HG03575 (cell line): ENCODE results near the gene ZCCHC17.

Experiments used
- ATAC-seq: cut with Tn5 transposase; IDR thresholded peaks from one replicate; pipeline ENCODE4 v1.9.1; 2021; ENCODE audit not compliant: unreplicated experiment, insufficient number of reproducible peaks, low FRiP score; ENCODE audit errors: extremely low read depth

The ZCCHC17 gene

GRCh38 chr1:31409946-31410858, 113.4 kb downstream of the ZCCHC17 start:
- ATAC-seq, result no peak

- no peak for ATAC-seq
Observed at GRCh38 chr1:31410871-31411270, 114.0 kb downstream of the ZCCHC17 start.

GRCh38 chr1:31412205-31412604, 115.4 kb downstream of the ZCCHC17 start:
- no peak for ATAC-seq

- no peak for ATAC-seq
Observed at GRCh38 chr1:31412732-31413404, 116.0 kb downstream of the ZCCHC17 start, which contains the start of gene SERINC2. Gene SERINC2 (plus strand): TSS chr1:31413213. CDS start chr1:31413266, 53 bp downstream.

- ATAC-seq, result no peak
Observed at GRCh38 chr1:31413405-31414001, 116.7 kb downstream of the ZCCHC17 start.
